ENCODE data around the gene GPR17.

GRCh38 chr2:127656569-127657231, 10.7 kb downstream of the GPR17 start:
- TF ChIP-seq ZNF263 (CRISPR knock-in tag; IDR thresholded peaks at IDR 0.05; ENCODE audit: borderline replicate concordance) (no peak), POLR2AphosphoS5 (IDR thresholded peaks at IDR 0.05; ENCODE audit: control insufficient read depth, insufficient read depth, low read depth, low read length) (no peak), SRF (CRISPR knock-in tag; IDR thresholded peaks at IDR 0.05) (no peak), EZH2 (IDR thresholded peaks at IDR 0.05; ENCODE audit: borderline replicate concordance, low read depth, low read length) (no peak), BRF2 (IDR thresholded peaks at IDR 0.05; ENCODE audit: borderline replicate concordance, insufficient read depth, insufficient read length) (no peak), ZNF143 (CRISPR knock-in tag; IDR thresholded peaks at IDR 0.05) (no peak), NCOA2 (IDR thresholded peaks at IDR 0.05; ENCODE audit: partially characterized antibody in 2 of 2) (no peak), SPI1 (IDR thresholded peaks at IDR 0.05; ENCODE audit: borderline replicate concordance, low read depth, low read length) (no peak)
- TF ChIP-seq, protein P1, sequence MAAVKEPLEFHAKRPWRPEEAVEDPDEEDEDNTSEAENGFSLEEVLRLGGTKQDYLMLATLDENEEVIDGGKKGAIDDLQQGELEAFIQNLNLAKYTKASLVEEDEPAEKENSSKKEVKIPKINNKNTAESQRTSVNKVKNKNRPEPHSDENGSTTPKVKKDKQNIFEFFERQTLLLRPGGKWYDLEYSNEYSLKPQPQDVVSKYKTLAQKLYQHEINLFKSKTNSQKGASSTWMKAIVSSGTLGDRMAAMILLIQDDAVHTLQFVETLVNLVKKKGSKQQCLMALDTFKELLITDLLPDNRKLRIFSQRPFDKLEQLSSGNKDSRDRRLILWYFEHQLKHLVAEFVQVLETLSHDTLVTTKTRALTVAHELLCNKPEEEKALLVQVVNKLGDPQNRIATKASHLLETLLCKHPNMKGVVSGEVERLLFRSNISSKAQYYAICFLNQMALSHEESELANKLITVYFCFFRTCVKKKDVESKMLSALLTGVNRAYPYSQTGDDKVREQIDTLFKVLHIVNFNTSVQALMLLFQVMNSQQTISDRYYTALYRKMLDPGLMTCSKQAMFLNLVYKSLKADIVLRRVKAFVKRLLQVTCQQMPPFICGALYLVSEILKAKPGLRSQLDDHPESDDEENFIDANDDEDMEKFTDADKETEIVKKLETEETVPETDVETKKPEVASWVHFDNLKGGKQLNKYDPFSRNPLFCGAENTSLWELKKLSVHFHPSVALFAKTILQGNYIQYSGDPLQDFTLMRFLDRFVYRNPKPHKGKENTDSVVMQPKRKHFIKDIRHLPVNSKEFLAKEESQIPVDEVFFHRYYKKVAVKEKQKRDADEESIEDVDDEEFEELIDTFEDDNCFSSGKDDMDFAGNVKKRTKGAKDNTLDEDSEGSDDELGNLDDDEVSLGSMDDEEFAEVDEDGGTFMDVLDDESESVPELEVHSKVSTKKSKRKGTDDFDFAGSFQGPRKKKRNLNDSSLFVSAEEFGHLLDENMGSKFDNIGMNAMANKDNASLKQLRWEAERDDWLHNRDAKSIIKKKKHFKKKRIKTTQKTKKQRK (IDR thresholded peaks at IDR 0.05; ENCODE audit: borderline replicate concordance, low read depth, low read length) = no peak

Data from K562 (cell line).